ENCODE measurements around the gene SH3D19.

- no peak for TF ChIP-seq SMC3 (IDR thresholded peaks at IDR 0.05)
- no peak for TF ChIP-seq NR3C1 (IDR thresholded peaks at IDR 0.05)
- TF ChIP-seq KDM5A (IDR thresholded peaks at IDR 0.05), result no peak
- TF ChIP-seq, protein P1, sequence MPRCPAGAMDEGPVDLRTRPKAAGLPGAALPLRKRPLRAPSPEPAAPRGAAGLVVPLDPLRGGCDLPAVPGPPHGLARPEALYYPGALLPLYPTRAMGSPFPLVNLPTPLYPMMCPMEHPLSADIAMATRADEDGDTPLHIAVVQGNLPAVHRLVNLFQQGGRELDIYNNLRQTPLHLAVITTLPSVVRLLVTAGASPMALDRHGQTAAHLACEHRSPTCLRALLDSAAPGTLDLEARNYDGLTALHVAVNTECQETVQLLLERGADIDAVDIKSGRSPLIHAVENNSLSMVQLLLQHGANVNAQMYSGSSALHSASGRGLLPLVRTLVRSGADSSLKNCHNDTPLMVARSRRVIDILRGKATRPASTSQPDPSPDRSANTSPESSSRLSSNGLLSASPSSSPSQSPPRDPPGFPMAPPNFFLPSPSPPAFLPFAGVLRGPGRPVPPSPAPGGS (IDR thresholded peaks at IDR 0.05), result no peak
- no peak for TF ChIP-seq CTCF (IDR thresholded peaks at IDR 0.05)
- no peak for TF ChIP-seq MYC (IDR thresholded peaks at IDR 0.05; ENCODE audit: borderline replicate concordance, low read length)
- TF ChIP-seq POLR2A (IDR thresholded peaks at IDR 0.05; ENCODE audit: low read length), result no peak
- no peak for TF ChIP-seq MAX (IDR thresholded peaks at IDR 0.05)
- no peak for TF ChIP-seq EP300 (IDR thresholded peaks at IDR 0.05)
- no peak for TF ChIP-seq ZFP36 (IDR thresholded peaks at IDR 0.05; ENCODE audit: borderline replicate concordance, partially characterized antibody)
- no peak for TF ChIP-seq ZNF302 (CRISPR knock-in tag; IDR thresholded peaks at IDR 0.05)
Measured at GRCh38 chr4:151236036-151236435, 89.4 kb downstream of the SH3D19 start.

Measured in A549 (cell line).